LHCN-M2 (cell line): ENCODE results near the gene FGFR3. TPM values are rescaled to one million over a fixed set of nuclear protein-coding genes. Genes with fewer than 3 reads are reported as not detected.
"Not testable (repeated sequence)": the region's sequence is repeated elsewhere in the genome, so short reads cannot be mapped to it uniquely, and the experiment has no call there.

Source experiments
- DNase-seq: peaks from one replicate; pipeline ENCODE4 v3.0.0-alpha.2; 2012; ENCODE audit warnings: low read depth
- total RNA-seq: library from RNA; depleted of rRNA; stranded (reverse); fragments of >200 nt; gene quantifications from 2 replicates; pipeline ENCODE4 v1.2.3, GENCODE V29; 2014

Gene FGFR3
- total RNA-seq, 1 experiment from 2014 or later = 0.17 TPM

DNA sequence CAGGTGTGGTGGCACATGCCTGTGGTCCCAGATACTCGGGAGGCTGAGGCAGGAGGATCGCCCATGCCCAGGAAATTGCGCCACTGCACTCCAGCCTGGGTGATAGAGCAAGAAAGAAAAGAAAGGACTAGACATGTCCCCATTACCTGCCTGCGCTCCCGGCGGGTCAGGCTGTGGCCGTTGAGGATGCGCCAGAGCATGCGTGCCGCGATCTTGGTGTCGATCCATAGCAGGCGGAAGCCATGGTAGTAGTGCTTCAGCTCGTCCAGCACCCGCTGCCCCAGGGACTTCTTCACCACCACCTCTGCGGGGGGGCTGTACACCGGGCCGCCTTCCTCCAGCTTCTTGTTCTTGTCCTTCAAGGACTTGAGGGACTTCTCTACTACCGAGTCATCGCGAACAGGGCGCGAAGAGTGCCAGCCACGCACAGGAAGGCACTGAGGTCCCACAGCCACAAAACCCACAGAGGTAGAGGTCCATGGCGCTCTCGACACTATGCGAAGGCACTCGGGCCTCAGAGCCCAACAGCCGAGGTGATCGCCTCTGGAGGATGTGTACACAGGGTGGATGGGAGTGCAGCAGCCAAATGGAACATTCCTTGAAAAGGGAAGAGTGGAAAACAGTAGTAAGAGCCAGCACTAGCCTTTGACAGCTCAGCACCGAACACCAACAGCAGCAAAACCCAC is 48.3 kb downstream of the FGFR3 start:
- no peak for DNase-seq

GRCh38 chr4:1841887-1842210 is 48.8 kb downstream of the FGFR3 start:
- no peak for DNase-seq

GRCh38 chr4:1842339-1842895 is 49.3 kb downstream of the FGFR3 start:
- DNase-seq = no peak

- peak; percentile 81 for DNase-seq
Observed at GRCh38 chr4:1842993-1843448, 49.9 kb downstream of the FGFR3 start.

DNA sequence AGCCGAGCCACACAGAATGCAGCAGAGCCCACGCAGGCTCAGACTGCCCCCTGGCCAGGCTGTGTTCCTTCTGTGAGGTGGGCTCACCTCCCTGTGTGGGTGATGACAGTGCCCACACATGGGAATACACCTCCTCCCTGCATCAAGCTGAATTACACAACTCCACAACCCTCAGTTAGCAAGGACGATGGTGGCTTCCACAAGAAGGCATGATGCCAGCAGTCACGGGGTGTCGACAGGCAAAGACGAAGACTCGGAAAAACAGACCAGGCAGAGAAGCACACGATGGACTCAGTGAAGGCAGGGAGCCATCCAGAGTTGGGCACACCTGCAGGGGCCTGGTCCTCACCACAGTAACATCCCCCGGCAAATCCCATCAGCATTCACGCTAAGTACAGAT is 50.8 kb downstream of the FGFR3 start:
- DNase-seq = no peak

DNA sequence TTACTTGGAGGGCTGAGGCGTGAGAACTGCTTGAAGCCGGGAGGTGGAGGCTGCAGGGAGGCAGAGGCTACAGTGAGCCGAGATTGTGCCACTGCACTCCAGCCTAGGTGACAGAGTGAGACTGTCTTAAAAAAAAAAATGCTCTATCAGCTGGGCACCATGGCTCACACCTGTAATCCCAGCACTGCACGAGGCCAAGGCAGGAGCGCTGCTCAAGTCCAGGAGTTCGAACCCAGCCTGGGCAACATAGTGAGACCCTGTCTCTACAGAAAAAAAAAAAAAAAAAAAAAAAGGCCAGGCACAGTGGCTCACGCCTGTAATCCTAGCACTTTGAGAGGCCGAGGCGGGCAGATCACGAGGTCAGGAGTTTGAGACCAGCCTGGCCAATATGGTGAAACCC is 51.5 kb downstream of the FGFR3 start:
- DNase-seq = not testable (repeated sequence)

DNA sequence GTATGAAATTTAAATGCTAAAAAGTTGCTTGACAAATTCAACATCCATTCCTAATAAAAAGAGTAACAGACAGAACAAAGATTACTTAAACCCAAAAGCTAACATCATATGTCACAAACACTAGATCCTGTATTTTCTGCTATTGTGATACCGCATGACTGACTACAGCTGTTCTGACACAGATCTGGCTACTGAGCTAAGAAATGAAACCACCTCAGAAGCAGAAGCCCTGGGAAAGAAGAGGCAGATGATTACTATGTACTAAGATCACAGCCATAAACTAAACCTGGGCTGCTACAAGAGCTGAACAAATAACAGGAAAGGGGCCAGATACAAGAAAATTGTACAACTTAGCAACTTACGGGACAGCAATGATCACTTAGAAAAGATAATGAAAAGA is 53.5 kb downstream of the FGFR3 start:
- DNase-seq = no peak

DNA sequence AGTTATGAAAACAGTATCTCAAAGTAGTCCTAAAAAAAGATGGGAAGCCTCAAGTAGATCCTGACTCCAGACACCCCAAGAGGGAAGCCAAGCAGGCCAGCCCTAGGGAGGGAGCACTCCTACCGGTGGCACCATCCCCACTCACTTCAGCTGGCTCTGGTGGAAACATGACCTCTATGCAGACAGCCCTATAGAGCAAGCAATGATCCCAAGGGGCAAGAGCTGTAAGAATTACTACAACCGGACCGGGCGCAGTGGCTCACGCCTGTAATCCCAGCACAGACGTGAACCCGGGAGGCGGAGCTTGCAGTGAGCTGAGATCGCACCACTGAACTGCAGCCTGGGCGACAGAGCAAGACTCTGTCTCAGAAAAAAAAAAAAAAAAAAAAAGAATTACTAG is 57.2 kb downstream of the FGFR3 start:
- no peak for DNase-seq

- no peak for DNase-seq
Observed at GRCh38 chr4:1851160-1851559, 58.1 kb downstream of the FGFR3 start.

DNA sequence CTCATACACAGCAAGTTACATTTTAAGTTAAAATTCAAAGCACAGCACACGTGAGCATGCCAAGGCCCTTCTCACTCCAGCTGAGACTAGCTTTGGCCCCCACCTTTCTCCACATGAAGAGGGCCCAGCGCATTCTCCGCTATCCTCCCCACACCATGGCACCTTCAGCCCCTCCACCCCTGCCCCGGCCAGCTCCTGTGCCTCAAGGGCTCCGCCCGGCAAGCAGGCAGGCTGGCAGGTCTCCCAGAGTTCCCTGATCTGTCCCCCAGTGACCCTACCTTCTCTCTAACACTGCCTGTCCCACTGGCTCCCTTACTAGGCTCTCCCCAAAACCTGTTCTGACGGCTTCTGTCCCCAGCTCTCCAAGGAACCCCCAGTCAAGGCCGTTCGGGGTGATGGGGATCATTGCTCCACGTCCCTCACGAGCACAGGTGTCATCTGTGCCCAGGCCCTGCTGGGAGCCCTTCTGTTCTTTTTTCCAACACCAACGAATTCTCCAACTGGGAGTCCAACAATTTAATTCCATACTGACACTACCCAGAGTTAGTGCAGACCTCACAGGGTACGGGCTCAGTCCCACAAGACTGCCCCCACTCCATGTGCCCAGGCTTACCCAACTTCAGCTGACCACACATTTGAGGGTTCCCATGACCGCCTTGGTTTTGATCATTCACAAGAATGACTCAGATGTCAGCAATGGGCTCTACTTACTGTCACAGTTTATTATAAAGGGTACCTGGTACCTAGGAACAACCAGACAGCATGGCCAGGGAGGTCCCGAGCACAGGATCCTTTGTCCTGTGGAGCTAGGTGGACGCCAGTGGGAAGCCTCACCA is 58.7 kb downstream of the FGFR3 start:
- no peak for DNase-seq

- DNase-seq = no peak
Observed at GRCh38 chr4:1852904-1853623, 60.0 kb downstream of the FGFR3 start.

GRCh38 chr4:1854752-1855151 is 61.7 kb downstream of the FGFR3 start:
- DNase-seq = no peak

DNA sequence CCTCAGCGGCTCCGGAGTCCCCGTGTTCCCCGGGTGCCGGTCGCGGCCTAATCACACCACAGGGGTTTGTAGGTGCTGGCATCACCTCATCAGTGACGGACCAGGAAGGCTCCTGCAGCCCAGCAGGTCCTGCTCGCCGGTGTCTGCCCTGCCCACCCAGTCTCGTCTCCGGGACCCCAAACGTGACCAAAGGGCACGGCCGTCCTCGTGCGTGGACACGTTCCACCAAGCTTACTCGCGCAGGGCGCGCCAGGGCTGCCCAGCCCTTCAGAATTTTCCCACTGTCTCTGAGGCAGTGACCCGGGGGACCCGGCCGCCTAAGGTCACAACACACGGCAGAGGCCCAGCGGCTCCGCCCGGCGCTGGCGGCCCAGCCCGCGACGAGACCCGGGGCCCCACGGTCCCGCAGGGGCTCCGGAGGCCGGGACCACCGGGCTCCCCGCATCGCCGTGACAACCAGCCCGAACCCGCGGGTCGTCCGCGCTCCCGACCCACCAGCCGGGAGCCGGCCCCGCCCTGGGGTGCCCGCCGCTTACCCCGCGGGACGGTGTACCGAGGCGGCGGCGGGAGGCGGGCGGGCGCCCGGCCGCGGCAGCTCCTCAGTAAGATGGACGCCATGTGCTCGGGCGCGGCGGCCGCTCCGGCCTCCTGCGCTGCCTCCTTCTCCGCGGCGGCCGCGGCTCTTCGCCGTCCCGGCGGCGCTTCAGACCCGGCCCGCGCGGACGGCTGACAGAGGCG is 62.4 kb downstream of the FGFR3 start:
- DNase-seq = no peak

GRCh38 chr4:1856071-1856942 is 63.2 kb downstream of the FGFR3 start, which contains the start of gene LETM1:
LETM1 (minus strand) TSS chr4:1856156; CDS start chr4:1855950, 206 bp downstream.
- peak; percentile 94 for DNase-seq

DNA sequence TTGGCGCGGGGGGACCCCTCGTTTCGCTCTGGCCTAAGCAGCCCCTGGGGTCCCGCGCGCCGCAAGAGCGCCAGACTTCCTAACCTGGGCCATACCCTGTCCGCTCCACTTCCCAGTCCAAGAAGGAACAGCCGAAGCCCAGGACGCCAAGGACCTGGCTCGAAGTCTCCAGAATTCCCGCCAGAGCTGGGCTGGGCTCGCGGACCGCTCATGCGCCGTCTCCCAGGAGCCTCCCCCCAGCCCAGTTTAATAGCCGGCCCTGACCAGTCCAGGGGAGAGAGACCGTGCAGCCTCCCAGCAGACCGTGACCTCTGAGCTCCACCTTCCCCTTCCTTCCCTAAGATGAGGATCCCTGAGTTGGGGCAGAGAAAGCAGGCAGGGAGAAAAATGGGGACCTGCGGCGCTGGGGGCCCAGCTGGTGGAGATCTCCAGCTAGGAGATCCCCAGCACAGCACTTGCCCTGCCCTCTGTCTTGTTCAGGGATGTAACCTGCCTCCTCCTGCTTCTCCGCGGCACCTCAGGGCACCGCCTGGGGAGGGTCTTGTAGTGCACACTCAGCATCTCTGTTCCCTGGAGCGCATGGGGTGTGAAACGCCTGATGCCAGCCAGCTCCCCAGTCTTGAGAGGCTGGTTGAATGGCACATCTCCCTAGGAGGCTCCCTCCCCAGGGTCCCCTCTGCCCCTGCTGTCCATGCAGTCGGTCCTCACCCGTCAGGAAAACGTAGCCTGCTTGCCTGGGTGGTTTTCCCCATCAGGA is 64.0 kb downstream of the FGFR3 start:
- peak; percentile 47 for DNase-seq

- no peak for DNase-seq
Observed at GRCh38 chr4:1857931-1858330, 64.8 kb downstream of the FGFR3 start.
